ENCODE measurements around the gene HDGF. TPM values are rescaled to one million over a fixed set of nuclear protein-coding genes. Genes with fewer than 3 reads are reported as not detected.

The HDGF gene
- total and polyA plus RNA-seq, 9 of the 15 experiments (the other 6 are each of a cell fraction or from before 2014, with no cell fraction given), result 38.8 to 601 (median 400) TPM

DNA sequence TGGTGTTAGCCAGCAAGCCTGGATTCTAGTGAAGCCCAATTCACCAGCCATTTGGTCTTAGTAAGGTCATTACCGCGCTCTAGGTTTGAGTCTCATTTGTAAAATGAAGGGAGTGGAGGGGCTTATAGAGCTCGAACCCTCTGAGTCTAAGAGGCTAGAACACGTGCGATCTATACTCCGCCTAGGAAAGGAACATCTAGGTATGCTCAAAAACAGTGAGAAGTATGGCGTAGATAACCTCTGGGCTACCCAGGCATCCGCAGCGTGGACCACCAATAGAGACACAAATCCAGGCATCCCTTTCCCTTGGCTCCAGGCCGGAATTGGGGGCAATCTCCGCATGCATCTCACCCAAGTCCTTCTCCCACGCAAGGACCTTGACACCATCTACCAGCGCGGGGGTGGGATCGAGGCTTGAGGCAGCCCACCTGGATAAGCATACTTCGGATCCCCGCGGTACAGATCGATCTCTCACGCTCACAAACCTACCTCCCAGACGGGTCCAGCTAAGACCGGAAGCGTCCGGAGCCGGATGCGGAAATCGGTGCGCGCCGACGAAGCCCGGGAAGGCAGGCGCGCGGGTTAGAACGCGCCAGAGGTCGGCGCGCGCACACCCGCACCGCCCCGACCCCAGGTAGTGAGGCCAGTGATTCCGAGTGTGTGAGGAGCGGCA is 23.4 kb downstream of the HDGF start, which contains the start of gene METTL25B (continued):
- TF ChIP-seq, protein P1, sequence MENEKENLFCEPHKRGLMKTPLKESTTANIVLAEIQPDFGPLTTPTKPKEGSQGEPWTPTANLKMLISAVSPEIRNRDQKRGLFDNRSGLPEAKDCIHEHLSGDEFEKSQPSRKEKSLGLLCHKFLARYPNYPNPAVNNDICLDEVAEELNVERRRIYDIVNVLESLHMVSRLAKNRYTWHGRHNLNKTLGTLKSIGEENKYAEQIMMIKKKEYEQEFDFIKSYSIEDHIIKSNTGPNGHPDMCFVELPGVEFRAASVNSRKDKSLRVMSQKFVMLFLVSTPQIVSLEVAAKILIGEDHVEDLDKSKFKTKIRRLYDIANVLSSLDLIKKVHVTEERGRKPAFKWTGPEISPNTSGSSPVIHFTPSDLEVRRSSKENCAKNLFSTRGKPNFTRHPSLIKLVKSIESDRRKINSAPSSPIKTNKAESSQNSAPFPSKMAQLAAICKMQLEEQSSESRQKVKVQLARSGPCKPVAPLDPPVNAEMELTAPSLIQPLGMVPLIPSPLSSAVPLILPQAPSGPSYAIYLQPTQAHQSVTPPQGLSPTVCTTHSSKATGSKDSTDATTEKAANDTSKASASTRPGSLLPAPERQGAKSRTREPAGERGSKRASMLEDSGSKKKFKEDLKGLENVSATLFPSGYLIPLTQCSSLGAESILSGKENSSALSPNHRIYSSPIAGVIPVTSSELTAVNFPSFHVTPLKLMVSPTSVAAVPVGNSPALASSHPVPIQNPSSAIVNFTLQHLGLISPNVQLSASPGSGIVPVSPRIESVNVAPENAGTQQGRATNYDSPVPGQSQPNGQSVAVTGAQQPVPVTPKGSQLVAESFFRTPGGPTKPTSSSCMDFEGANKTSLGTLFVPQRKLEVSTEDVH (IDR thresholded peaks at IDR 0.05; ENCODE audit: low read depth, partially characterized antibody), result peak; percentile 52
- TF ChIP-seq, protein P2, sequence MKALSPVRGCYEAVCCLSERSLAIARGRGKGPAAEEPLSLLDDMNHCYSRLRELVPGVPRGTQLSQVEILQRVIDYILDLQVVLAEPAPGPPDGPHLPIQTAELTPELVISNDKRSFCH (CRISPR knock-in tag; IDR thresholded peaks at IDR 0.05), result no peak
- TF ChIP-seq, protein P2 (tag; IDR thresholded peaks at IDR 0.05), result 0 out of 2 replicates have a peak, but pooled peaks have one; percentile 37
- TF ChIP-seq ZNF124 (CRISPR knock-in tag; IDR thresholded peaks at IDR 0.05) (no peak), ZFX (CRISPR knock-in tag; IDR thresholded peaks at IDR 0.05) (no peak), PTTG1 (tag; IDR thresholded peaks at IDR 0.05; ENCODE audit: low read depth) (no peak), NR2C2 (CRISPR knock-in tag; IDR thresholded peaks at IDR 0.05) (peak; percentile 64; the same call in 1 of the 2 replicates), NR2C2 (tag; IDR thresholded peaks at IDR 0.05) (no peak; the same call in 1 of the 2 replicates), CC2D1A (IDR thresholded peaks at IDR 0.05) (no peak), ZSCAN32 (CRISPR knock-in tag; IDR thresholded peaks at IDR 0.05) (no peak), ZNF699 (CRISPR knock-in tag; IDR thresholded peaks at IDR 0.05; ENCODE audit: insufficient replicate concordance) (no peak), ZNF12 (CRISPR knock-in tag; IDR thresholded peaks at IDR 0.05) (peak; percentile 61; the same call in 1 of the 2 replicates), PHB2 (IDR thresholded peaks at IDR 0.05; ENCODE audit: low read depth) (no peak), ZNF695 (CRISPR knock-in tag; IDR thresholded peaks at IDR 0.05) (no peak), ZBTB1 (CRISPR knock-in tag; IDR thresholded peaks at IDR 0.05; ENCODE audit: borderline replicate concordance, low read depth) (no peak), POLR2B (IDR thresholded peaks at IDR 0.05; ENCODE audit: low read depth, partially characterized antibody) (peak; percentile 62), SMARCB1 (IDR thresholded peaks at IDR 0.05; ENCODE audit: insufficient read length, low read depth) (no peak), POLR2G (IDR thresholded peaks at IDR 0.05; ENCODE audit: low read depth, low read length) (peak; percentile 93; the same call in 1 of the 2 replicates), HDGF (IDR thresholded peaks at IDR 0.05) (no peak), FOXJ2 (tag; IDR thresholded peaks at IDR 0.05) (no peak), MEF2D (tag; conservative IDR thresholded peaks at IDR 0.05; ENCODE audit: low read depth) (no peak)
- TF ChIP-seq, protein P3, sequence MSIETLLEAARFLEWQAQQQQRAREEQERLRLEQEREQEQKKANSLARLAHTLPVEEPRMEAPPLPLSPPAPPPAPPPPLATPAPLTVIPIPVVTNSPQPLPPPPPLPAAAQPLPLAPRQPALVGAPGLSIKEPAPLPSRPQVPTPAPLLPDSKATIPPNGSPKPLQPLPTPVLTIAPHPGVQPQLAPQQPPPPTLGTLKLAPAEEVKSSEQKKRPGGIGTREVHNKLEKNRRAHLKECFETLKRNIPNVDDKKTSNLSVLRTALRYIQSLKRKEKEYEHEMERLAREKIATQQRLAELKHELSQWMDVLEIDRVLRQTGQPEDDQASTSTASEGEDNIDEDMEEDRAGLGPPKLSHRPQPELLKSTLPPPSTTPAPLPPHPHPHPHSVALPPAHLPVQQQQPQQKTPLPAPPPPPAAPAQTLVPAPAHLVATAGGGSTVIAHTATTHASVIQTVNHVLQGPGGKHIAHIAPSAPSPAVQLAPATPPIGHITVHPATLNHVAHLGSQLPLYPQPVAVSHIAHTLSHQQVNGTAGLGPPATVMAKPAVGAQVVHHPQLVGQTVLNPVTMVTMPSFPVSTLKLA (conservative IDR thresholded peaks at IDR 0.05), result 0 out of 4 replicates have a peak, but pooled peaks of 1 of the 2 experiments have one; percentile 64

Measured in K562 (cell line).